ENCODE data around the gene C11orf52. TPM values are rescaled to one million over a fixed set of nuclear protein-coding genes. Genes with fewer than 3 reads are reported as not detected.
A peak's percentile ranks its signal among the peaks of the same experiment; 100 is the strongest.

C11orf52 gene
- total and polyA plus RNA-seq, 5 donors, result 2.2 to 5.5 (median 2.7) TPM

- Histone ChIP-seq H3K4me3 (ENCODE audit: low read length) (peak overlapping the region; percentile 55), H3K27me3 (ENCODE audit: control insufficient read depth, insufficient read depth) (no peaks in the 10 kb centered on the region), H3K4me1 (ENCODE audit: control insufficient read depth, insufficient read depth, low read length) (no peaks in the 10 kb centered on the region), H3K9me3 (ENCODE audit: control insufficient read depth, low read length) (no peaks in the 10 kb centered on the region), H3K27ac (ENCODE audit: low read length) (peak overlapping the region; percentile 100)
- intact Hi-C loops (cut with DNase I), result loop anchor here in 1 of 4 donors (5.0 kb wide), 1 partner anchor 36 kb away; the partner anchor contains the start of genes CFAP68 and FDXACB1
- 25% methylated on average over 24 of the region's 24 CpGs for WGBS
- peak; percentile 19 to 28 for ATAC-seq
- DNase-seq, result peak; percentile 40 to 83 (median 75)
Measured at GRCh38 chr11:111913031-111913861, 5.5 kb upstream of the C11orf52 start.

GRCh38 chr11:111913997-111914396 is 4.7 kb upstream of the C11orf52 start:
- Histone ChIP-seq H3K4me1 (ENCODE audit: control insufficient read depth, insufficient read depth, low read length) (peaks cover 4% of the 10 kb centered on the region), H3K27ac (ENCODE audit: low read length) (peak overlapping the region; percentile 100), H3K27me3 (ENCODE audit: control insufficient read depth, insufficient read depth) (no peaks in the 10 kb centered on the region), H3K9me3 (ENCODE audit: control insufficient read depth, low read length) (no peaks in the 10 kb centered on the region), H3K4me3 (ENCODE audit: low read length) (peak overlapping the region; percentile 55)
- WGBS, result 16% methylated on average over 4 of the region's 4 CpGs
- DNase-seq (peak; percentile 80 to 84 (median 80)), ATAC-seq (peak; percentile 49 to 61)
- intact Hi-C loops (cut with DNase I), result loop anchor here in 1 of 4 donors (5.0 kb wide), 1 partner anchor 37 kb away; the partner anchor contains the start of genes CFAP68 and FDXACB1

DNA sequence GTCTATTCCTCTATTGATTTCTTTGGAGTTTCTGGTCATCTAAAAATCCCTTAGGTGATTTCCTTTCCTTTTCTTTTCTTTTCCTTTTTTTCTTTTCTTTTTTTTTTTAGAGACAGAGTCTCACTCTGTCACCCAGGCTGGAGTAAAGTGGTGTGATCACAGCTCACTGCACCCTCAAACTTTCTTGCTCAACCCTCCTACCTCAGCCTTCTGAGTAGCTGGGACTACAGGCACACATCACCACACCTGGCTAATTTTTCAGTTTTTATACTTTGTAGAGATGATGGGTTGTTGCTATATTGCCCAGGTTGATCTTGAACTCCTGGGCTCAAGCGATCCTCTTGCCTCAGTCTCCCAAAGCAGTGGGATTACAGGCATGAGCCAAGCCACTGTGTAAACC is 1.9 kb upstream of the C11orf52 start:
- intact Hi-C loops (cut with DNase I), result no loop called here
- no peaks in the 10 kb centered on the region for H3K27me3 ChIP-seq (ENCODE audit: control insufficient read depth, insufficient read depth)
- DNase-seq, result no peak
- H3K9me3 ChIP-seq (ENCODE audit: control insufficient read depth, low read length), result no peaks in the 10 kb centered on the region
- WGBS, result 96% methylated on average over 1 of the region's 1 CpG
- H3K4me3 ChIP-seq (ENCODE audit: low read length), result no peak overlapping the region
- H3K27ac ChIP-seq (ENCODE audit: low read length), result no peak overlapping the region
- H3K4me1 ChIP-seq (ENCODE audit: control insufficient read depth, insufficient read depth, low read length), result peaks cover 4% of the 10 kb centered on the region
- no peak for ATAC-seq

DNA sequence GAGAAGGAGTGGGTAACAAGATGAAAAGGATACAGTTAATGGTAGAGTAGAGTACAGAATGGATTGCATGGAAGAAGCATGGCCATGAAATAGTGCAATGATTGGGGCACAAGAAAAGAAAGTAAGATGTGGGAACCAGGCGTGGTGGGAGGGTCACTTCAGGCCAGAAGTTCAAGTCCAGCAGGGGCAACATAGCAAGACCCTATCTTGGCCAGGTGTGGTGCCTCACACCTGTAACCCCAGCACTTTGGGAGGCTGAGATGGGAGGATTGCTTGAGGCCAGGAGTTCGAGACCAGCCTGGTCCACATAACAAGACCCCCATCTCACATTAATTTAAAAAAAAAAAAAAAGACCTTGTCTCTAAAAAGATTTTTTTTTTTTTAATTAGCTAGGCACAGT is 1.4 kb upstream of the C11orf52 start:
- 94% methylated on average over 2 of the region's 2 CpGs for WGBS
- H3K4me1 ChIP-seq (ENCODE audit: control insufficient read depth, insufficient read depth, low read length), result peaks cover 4% of the 10 kb centered on the region

GRCh38 chr11:111917788-111918187 is 925 bp upstream of the C11orf52 start:
- no peak overlapping the region for H3K4me3 ChIP-seq (ENCODE audit: low read length)
- ATAC-seq (no peak), DNase-seq (no peak)
- no peaks in the 10 kb centered on the region for H3K27me3 ChIP-seq (ENCODE audit: control insufficient read depth, insufficient read depth)
- H3K27ac ChIP-seq (ENCODE audit: low read length), result no peak overlapping the region
- intact Hi-C loops (cut with DNase I), result no loop called here
- H3K4me1 ChIP-seq (ENCODE audit: control insufficient read depth, insufficient read depth, low read length), result peaks cover 4% of the 10 kb centered on the region
- no peaks in the 10 kb centered on the region for H3K9me3 ChIP-seq (ENCODE audit: control insufficient read depth, low read length)
- 88% methylated on average over 3 of the region's 3 CpGs for WGBS

More for the DNA sequence above, 1.4 kb upstream of the C11orf52 start:
- no peaks in the 10 kb centered on the region for H3K9me3 ChIP-seq (ENCODE audit: control insufficient read depth, low read length)
- H3K4me3 ChIP-seq (ENCODE audit: low read length), result no peak overlapping the region
- ATAC-seq (no peak), DNase-seq (no peak)
- intact Hi-C loops (cut with DNase I), result no loop called here
- H3K27me3 ChIP-seq (ENCODE audit: control insufficient read depth, insufficient read depth), result no peaks in the 10 kb centered on the region
- no peak overlapping the region for H3K27ac ChIP-seq (ENCODE audit: low read length)

DNA sequence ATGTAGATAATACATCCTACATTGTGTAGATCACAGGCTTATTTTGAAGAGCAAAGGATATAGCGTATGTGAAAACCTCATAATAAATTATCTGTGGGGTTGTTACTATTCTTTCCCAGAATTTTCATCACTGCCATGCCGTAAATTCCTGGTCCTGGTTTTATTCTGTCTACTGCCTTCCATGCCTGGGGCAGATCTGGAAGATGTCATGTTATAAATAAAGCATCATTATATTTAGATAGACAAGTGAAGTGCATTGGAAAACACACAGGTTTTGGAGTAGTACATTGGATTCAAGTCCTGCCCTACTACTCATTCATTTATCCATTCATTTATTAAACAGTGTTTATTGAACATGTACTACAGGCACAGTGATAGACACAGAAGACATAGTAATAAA is 2.2 kb downstream of the C11orf52 start:
- Histone ChIP-seq H3K27ac (ENCODE audit: low read length) (no peak overlapping the region), H3K27me3 (ENCODE audit: control insufficient read depth, insufficient read depth) (no peaks in the 10 kb centered on the region), H3K4me1 (ENCODE audit: control insufficient read depth, insufficient read depth, low read length) (peaks cover 9% of the 10 kb centered on the region), H3K9me3 (ENCODE audit: control insufficient read depth, low read length) (no peaks in the 10 kb centered on the region), H3K4me3 (ENCODE audit: low read length) (no peak overlapping the region)
- no peak for ATAC-seq
- WGBS, result 75% methylated on average over 2 of the region's 2 CpGs
- intact Hi-C loops (cut with DNase I), result loop anchor here in 1 of 4 donors (5.0 kb wide), 1 partner anchor 39 kb away; no protein-coding TSS in a partner anchor
- no peak for DNase-seq

DNA sequence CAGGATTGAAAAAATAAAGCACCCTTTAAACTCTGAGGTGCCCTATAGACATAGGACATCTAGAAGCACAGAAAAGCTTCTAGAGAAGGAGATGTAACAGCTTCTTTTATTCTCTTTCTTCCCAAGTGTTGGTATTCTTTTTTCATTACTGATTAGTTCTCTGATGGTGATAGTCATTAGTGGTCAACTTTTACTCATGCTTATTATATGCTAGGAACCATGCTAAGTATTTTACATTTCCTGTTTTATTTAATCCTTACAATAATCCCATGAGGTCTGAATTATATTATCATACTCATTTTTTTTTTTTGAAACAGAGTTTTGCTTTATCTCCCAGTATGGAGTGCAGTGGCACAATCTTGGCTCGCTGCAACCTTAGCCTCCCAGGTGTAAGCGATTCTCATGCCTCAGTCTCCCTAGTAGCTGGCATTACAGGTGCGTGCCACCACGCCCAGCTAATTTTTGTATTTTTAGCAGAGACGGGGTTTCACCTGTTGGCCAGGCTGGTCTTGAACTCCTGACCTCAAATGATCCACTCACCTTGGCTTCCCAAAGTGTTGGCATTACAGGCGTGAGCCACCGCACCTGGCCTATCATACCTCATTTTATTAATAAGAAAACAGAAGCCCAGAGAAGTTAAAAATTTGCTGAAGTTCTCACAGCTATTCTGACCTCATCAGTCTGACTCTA is 3.0 kb downstream of the C11orf52 start:
- Histone ChIP-seq H3K4me3 (ENCODE audit: low read length) (no peak overlapping the region), H3K27ac (ENCODE audit: low read length) (no peak overlapping the region), H3K4me1 (ENCODE audit: control insufficient read depth, insufficient read depth, low read length) (peaks cover 14% of the 10 kb centered on the region), H3K9me3 (ENCODE audit: control insufficient read depth, low read length) (no peaks in the 10 kb centered on the region), H3K27me3 (ENCODE audit: control insufficient read depth, insufficient read depth) (no peaks in the 10 kb centered on the region)
- WGBS, result 92% methylated on average over 7 of the region's 7 CpGs
- ATAC-seq (no peak), DNase-seq (no peak)
- intact Hi-C loops (cut with DNase I), result loop anchor here in 1 of 4 donors (5.0 kb wide), 1 partner anchor 39 kb away; no protein-coding TSS in a partner anchor

GRCh38 chr11:111922803-111923202 is 4.1 kb downstream of the C11orf52 start:
- peak overlapping the region; percentile 99 for H3K27ac ChIP-seq (ENCODE audit: low read length)
- H3K4me3 ChIP-seq (ENCODE audit: low read length), result peak overlapping the region; percentile 29
- DNase-seq (no peak), ATAC-seq (peak; percentile 17 to 19)
- WGBS, result 5% methylated on average over 2 of the region's 2 CpGs
- no peaks in the 10 kb centered on the region for H3K27me3 ChIP-seq (ENCODE audit: control insufficient read depth, insufficient read depth)
- intact Hi-C loops (cut with DNase I), result loop anchor here in 1 of 4 donors (5.0 kb wide), 1 partner anchor 41 kb away; no protein-coding TSS in a partner anchor
- no peaks in the 10 kb centered on the region for H3K9me3 ChIP-seq (ENCODE audit: control insufficient read depth, low read length)
- H3K4me1 ChIP-seq (ENCODE audit: control insufficient read depth, insufficient read depth, low read length), result peaks cover 14% of the 10 kb centered on the region

DNA sequence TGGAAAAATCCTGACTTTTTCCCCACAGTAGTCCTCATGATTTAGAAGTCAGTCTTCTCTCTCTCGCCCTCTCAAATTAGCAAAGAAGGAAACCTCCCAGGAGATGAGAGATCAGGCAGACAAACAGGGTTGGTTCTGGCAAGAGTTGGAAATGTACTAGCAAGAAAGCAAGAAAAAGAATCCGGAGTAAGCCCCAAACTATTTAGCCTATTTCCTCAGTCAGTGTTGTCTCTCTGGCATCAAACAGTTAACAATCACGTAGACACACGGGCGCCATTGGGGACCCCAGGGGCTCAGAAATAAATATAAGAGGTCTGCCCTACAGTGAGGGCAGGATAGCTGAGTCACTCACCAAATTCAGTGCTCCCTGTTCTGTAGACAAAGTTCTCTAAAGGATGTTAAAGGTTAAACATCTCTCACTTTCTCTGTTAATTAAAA is 4.7 kb downstream of the C11orf52 start:
- peaks cover 14% of the 10 kb centered on the region for H3K4me1 ChIP-seq (ENCODE audit: control insufficient read depth, insufficient read depth, low read length)
- peak; percentile 61 to 81 (median 69) for DNase-seq
- ATAC-seq, result peak; percentile 19 to 29
- H3K27me3 ChIP-seq (ENCODE audit: control insufficient read depth, insufficient read depth), result no peaks in the 10 kb centered on the region
- no peaks in the 10 kb centered on the region for H3K9me3 ChIP-seq (ENCODE audit: control insufficient read depth, low read length)
- H3K27ac ChIP-seq (ENCODE audit: low read length), result peak overlapping the region; percentile 99
- H3K4me3 ChIP-seq (ENCODE audit: low read length), result peak overlapping the region; percentile 29
- intact Hi-C loops (cut with DNase I), result loop anchor here in 1 of 4 donors (5.0 kb wide), 1 partner anchor 41 kb away; no protein-coding TSS in a partner anchor
- WGBS, result 17% methylated on average over 5 of the region's 5 CpGs

DNA sequence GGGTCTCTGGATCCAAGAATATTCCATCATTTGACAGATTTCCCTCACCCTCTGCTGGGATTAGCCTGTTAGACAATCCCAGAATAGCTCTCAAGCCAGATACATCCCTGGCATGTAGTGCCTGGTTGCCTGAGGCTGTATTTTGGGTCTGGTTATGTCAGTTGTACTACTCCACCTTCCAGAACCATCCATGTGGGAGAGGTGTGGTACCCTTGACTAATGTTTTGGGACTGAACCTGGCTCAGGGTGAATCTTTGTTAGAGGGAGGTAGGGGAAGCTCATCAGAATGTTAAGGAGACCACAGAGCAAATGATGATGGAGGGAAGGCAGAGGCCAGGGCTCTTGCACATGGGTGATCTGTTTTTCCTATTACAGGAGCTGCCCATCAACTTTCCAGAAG is 5.2 kb downstream of the C11orf52 start:
- no peak for ATAC-seq
- intact Hi-C loops (cut with DNase I), result loop anchor here in 1 of 4 donors (5.0 kb wide), 1 partner anchor 42 kb away; no protein-coding TSS in a partner anchor
- Histone ChIP-seq H3K4me1 (ENCODE audit: control insufficient read depth, insufficient read depth, low read length) (peaks cover 11% of the 10 kb centered on the region), H3K4me3 (ENCODE audit: low read length) (no peak overlapping the region), H3K27me3 (ENCODE audit: control insufficient read depth, insufficient read depth) (no peaks in the 10 kb centered on the region), H3K27ac (ENCODE audit: low read length) (peak overlapping the region; percentile 99), H3K9me3 (ENCODE audit: control insufficient read depth, low read length) (no peaks in the 10 kb centered on the region)
- DNase-seq, result no peak

GRCh38 chr11:111925953-111926352 is 7.2 kb downstream of the C11orf52 start:
- intact Hi-C loops (cut with DNase I), result no loop called here
- Histone ChIP-seq H3K27ac (ENCODE audit: low read length) (no peak overlapping the region), H3K9me3 (ENCODE audit: control insufficient read depth, low read length) (no peaks in the 10 kb centered on the region), H3K4me3 (ENCODE audit: low read length) (no peak overlapping the region), H3K4me1 (ENCODE audit: control insufficient read depth, insufficient read depth, low read length) (peaks cover 10% of the 10 kb centered on the region), H3K27me3 (ENCODE audit: control insufficient read depth, insufficient read depth) (no peaks in the 10 kb centered on the region)
- 92% methylated on average over 16 of the region's 16 CpGs for WGBS
- DNase-seq, result no peak
- no peak for ATAC-seq

Measured in right cardiac atrium (tissue), 5 donors.